GM10248 (cell line): ENCODE data around the gene NR4A3.

ENCODE experiments used
- CTCF ChIA-PET: fragments of 300-600 bp; sonication (Branson Sonifier 250); formaldehyde crosslinking; extraction: SDS; loops from one replicate; lab custom pipeline; 2021; ENCODE audit warnings: antibody characterized with exemption; lab: Yijun Ruan, JAX
- POLR2A ChIA-PET: fragments of 350-650 bp; sonication (Branson Sonifier 250); formaldehyde crosslinking; extraction: SDS; loops from one replicate; lab custom pipeline; 2020; ENCODE audit warnings: antibody characterized with exemption; lab: Yijun Ruan, JAX
- DNase-seq: peaks from one replicate; pipeline ENCODE4 v3.0.0; 2012; ENCODE audit errors: extremely low spot score
- CTCF ChIP-seq: IDR thresholded peaks from 2 replicates; pipeline ENCODE4 v1.5.1; 2012; ENCODE audit warnings: mild to moderate bottlenecking, low read depth; ENCODE audit errors: extremely low read depth, missing control alignments, control extremely low read depth

NR4A3 gene

GRCh38 chr9:99905833-99906402, 84.2 kb downstream of the NR4A3 start:
- DNase-seq = no peak
- ChIA-PET POLR2A (interaction anchor here (0.7 kb wide), 1 partner anchor 9 kb away, joined by 4 read pairs; no protein-coding TSS in a partner anchor), CTCF (interaction anchor here (0.9 to 1.6 kb wide), 8 partner anchors 8 to 651 kb away, joined by 3 to 5 read pairs (median 3); no protein-coding TSS in a partner anchor)
- no peak for TF ChIP-seq CTCF

- TF ChIP-seq CTCF = no peak
- DNase-seq = peak; percentile 93
- ChIA-PET POLR2A (no interaction called here), CTCF (interaction anchor here (0.9 to 1.6 kb wide), 9 partner anchors 8 to 715 kb away, joined by 3 to 5 read pairs (median 3); partner anchors contain the start of gene NR4A3)
Observed at GRCh38 chr9:99906403-99907207, 84.9 kb downstream of the NR4A3 start, which contains the start of gene STX17. TSS of gene STX17 (plus strand) at chr9:99906654. CDS start at chr9:99915240, 8,586 bp downstream.

- TF ChIP-seq CTCF = no peak
- ChIA-PET CTCF (interaction anchor here (0.9 to 1.3 kb wide), 3 partner anchors 11 to 715 kb away, joined by 3 to 4 read pairs (median 3); partner anchors contain the start of gene NR4A3), POLR2A (no interaction called here)
- no peak for DNase-seq
Observed at GRCh38 chr9:99907208-99907532, 85.5 kb downstream of the NR4A3 start.

GRCh38 chr9:99911600-99911999, 89.9 kb downstream of the NR4A3 start:
- ChIA-PET CTCF (interaction anchor here (1.0 kb wide), 1 partner anchor 18 kb away, joined by 3 read pairs; no protein-coding TSS in a partner anchor), POLR2A (no interaction called here)
- DNase-seq = no peak
- TF ChIP-seq CTCF = no peak
